ENCODE measurements around the gene UACA. TPM values are rescaled to one million over a fixed set of nuclear protein-coding genes. Genes with fewer than 3 reads are reported as not detected.

The UACA gene
- total RNA-seq, 4 donors from 2014 or later: 63.9 to 119 (median 92.4) TPM

GRCh38 chr15:70651303-70651845 lies 112.0 kb downstream of the UACA start:
- no peaks in the 10 kb centered on the region for H3K27me3 ChIP-seq
- intact Hi-C loops (cut with DNase I): no loop called here
- TF ChIP-seq POLR2A (IDR thresholded peaks at IDR 0.05) (no peak), CTCF (IDR thresholded peaks at IDR 0.05) (no peak)
- H3K27ac ChIP-seq: no peak overlapping the region
- WGBS, 2 donors: 94 to 97% methylated on average over 2 of the region's 2 CpGs
- no peak overlapping the region for H3K4me3 ChIP-seq (replicated peaks in 1 of 3)
- peaks cover 0 to 12% of the 10 kb centered on the region in 2 donors for H3K36me3 ChIP-seq
- H3K4me1 ChIP-seq: peaks cover 4 to 19% of the 10 kb centered on the region in 2 donors
- no peaks in the 10 kb centered on the region for H3K9me3 ChIP-seq
- no peak for DNase-seq

GRCh38 chr15:70650567-70651302 lies 112.6 kb downstream of the UACA start:
- Histone ChIP-seq H3K27ac (no peak overlapping the region), H3K36me3 (peaks cover 0 to 8% of the 10 kb centered on the region in 2 donors), H3K9me3 (no peaks in the 10 kb centered on the region), H3K4me1 (peaks cover 4 to 19% of the 10 kb centered on the region in 2 donors), H3K4me3 (replicated peaks in 1 of 3) (no peak overlapping the region), H3K27me3 (no peaks in the 10 kb centered on the region)
- TF ChIP-seq CTCF (IDR thresholded peaks at IDR 0.05): no peak
- WGBS, 2 donors: 86 to 91% methylated on average over 10 of the region's 10 CpGs
- no peak for DNase-seq
- intact Hi-C loops (cut with DNase I): no loop called here

GRCh38 chr15:70647396-70647795 lies 116.0 kb downstream of the UACA start:
- intact Hi-C loops (cut with DNase I): no loop called here
- TF ChIP-seq CTCF (IDR thresholded peaks at IDR 0.05) (no peak), POLR2A (IDR thresholded peaks at IDR 0.05) (no peak)
- H3K9me3 ChIP-seq: no peaks in the 10 kb centered on the region
- WGBS, 2 donors: 12 to 16% methylated on average over 1 of the region's 1 CpG
- H3K4me1 ChIP-seq: peaks cover 4 to 19% of the 10 kb centered on the region in 2 donors
- H3K27ac ChIP-seq: no peak overlapping the region
- H3K4me3 ChIP-seq (replicated peaks in 1 of 3): no peak overlapping the region
- no peaks in the 10 kb centered on the region for H3K36me3 ChIP-seq
- H3K27me3 ChIP-seq: no peaks in the 10 kb centered on the region
- peak; percentile 10 to 18 for DNase-seq

GRCh38 chr15:70646169-70646568 lies 117.2 kb downstream of the UACA start:
- Histone ChIP-seq H3K27me3 (no peaks in the 10 kb centered on the region), H3K4me3 (replicated peaks in 1 of 3) (no peak overlapping the region), H3K36me3 (no peaks in the 10 kb centered on the region), H3K9me3 (no peaks in the 10 kb centered on the region), H3K4me1 (peaks cover 0 to 9% of the 10 kb centered on the region in 2 donors), H3K27ac (no peak overlapping the region)
- intact Hi-C loops (cut with DNase I): no loop called here
- DNase-seq: no peak
- TF ChIP-seq POLR2A (IDR thresholded peaks at IDR 0.05) (no peak), CTCF (IDR thresholded peaks at IDR 0.05) (no peak)
- 69 to 81% methylated on average over 1 of the region's 1 CpG for WGBS, 2 donors

GRCh38 chr15:70643783-70644125 lies 119.6 kb downstream of the UACA start:
- H3K9me3 ChIP-seq: no peaks in the 10 kb centered on the region
- no peaks in the 10 kb centered on the region for H3K27me3 ChIP-seq
- TF ChIP-seq POLR2A (IDR thresholded peaks at IDR 0.05) (no peak), CTCF (IDR thresholded peaks at IDR 0.05) (no peak)
- no peak overlapping the region for H3K4me3 ChIP-seq (replicated peaks in 1 of 3)
- no peaks in the 10 kb centered on the region for H3K36me3 ChIP-seq
- intact Hi-C loops (cut with DNase I): no loop called here
- no peak for DNase-seq
- peaks cover 0 to 9% of the 10 kb centered on the region in 2 donors for H3K4me1 ChIP-seq
- H3K27ac ChIP-seq: no peak overlapping the region
- WGBS, 2 donors: 83 to 85% methylated on average over 1 of the region's 1 CpG

Data from thyroid gland (tissue), 4 donors.